PFSK-1 (cell line): ENCODE results near the gene TULP4.

Source experiments
- POLR2AphosphoS5 ChIP-seq: IDR thresholded peaks from 2 replicates; pipeline ENCODE4 v1.6.1; 2012; ENCODE audit warnings: low read depth, mild to moderate bottlenecking, control low read depth, low read length, moderate library complexity
- REST ChIP-seq, 2 experiments: IDR thresholded peaks; 2 replicates each; pipeline versions ENCODE4 v1.6.1 to v1.8.0; 2011 to 2012; ENCODE audit warnings: low read depth in 2 of 2, low read length in 2 of 2, control low read depth in 1 of 2, inconsistent platforms in 1 of 2, mild to moderate bottlenecking in 1 of 2, moderate library complexity in 1 of 2; ENCODE audit not compliant: insufficient read depth in 1 of 2
- SIN3A ChIP-seq: IDR thresholded peaks from 2 replicates; pipeline ENCODE4 v1.6.1; 2012; ENCODE audit warnings: mild to moderate bottlenecking, low read length, moderate library complexity, borderline replicate concordance; ENCODE audit not compliant: insufficient read depth
- TAF1 ChIP-seq: IDR thresholded peaks from 2 replicates; pipeline ENCODE4 v1.6.1; 2012; ENCODE audit warnings: low read length, control low read depth, borderline replicate concordance; ENCODE audit not compliant: insufficient read depth

- TF ChIP-seq POLR2AphosphoS5 (no peak), REST (IDR thresholded peaks at IDR 0.05; ENCODE audit: insufficient read depth in 1 of 2, low read depth in 2 of 2, low read length in 2 of 2) (no peak), TAF1 (no peak), SIN3A (no peak)
Observed at GRCh38 chr6:158321960-158322359, 9.7 kb downstream of the TULP4 start.
